Neural progenitor cell (in vitro differentiated cells): ENCODE data around the gene NEK8. TPM values are rescaled to one million over a fixed set of nuclear protein-coding genes. Genes with fewer than 3 reads are reported as not detected.
"Not testable (repeated sequence)": the region's sequence is repeated elsewhere in the genome, so short reads cannot be mapped to it uniquely, and the experiment has no call there.

Experiments
- DNase-seq: peaks from one replicate; pipeline ENCODE4 v3.0.0-alpha.2; 2016; ENCODE audit warnings: low spot score
- H2AFZ ChIP-seq: fragments of 200-600 bp; sonication (generic); replicated peaks from 2 replicates; pipeline ENCODE4 v1.6.1; 2016; ENCODE audit warnings: antibody characterized with exemption
- H3F3A ChIP-seq: fragments of 200-600 bp; sonication (generic); 2 replicates; pipeline ENCODE4 v1.6.1; 2016; ENCODE audit warnings: antibody characterized with exemption, low read depth
- H3K27ac ChIP-seq: fragments of 200-600 bp; sonication (generic); 2 replicates; pipeline ENCODE4 v1.5.1; 2016; ENCODE audit warnings: mild to moderate bottlenecking
- H3K27me3 ChIP-seq: fragments of 200-600 bp; sonication (generic); 2 replicates; pipeline ENCODE4 v1.6.1; 2016; ENCODE audit warnings: mild to moderate bottlenecking, moderate library complexity
- H3K36me3 ChIP-seq: fragments of 200-600 bp; sonication (generic); 2 replicates; pipeline ENCODE4 v1.5.1; 2016
- H3K4me1 ChIP-seq: fragments of 200-600 bp; sonication (generic); 2 replicates; pipeline ENCODE4 v1.6.1; 2016; ENCODE audit warnings: mixed run types
- H3K4me2 ChIP-seq: fragments of 200-600 bp; sonication (generic); 2 replicates; pipeline ENCODE4 v1.6.1; 2016
- H3K4me3 ChIP-seq: fragments of 200-600 bp; sonication (generic); 2 replicates; pipeline ENCODE4 v1.5.1; 2016
- H3K79me2 ChIP-seq: fragments of 200-600 bp; sonication (generic); 2 replicates; pipeline ENCODE4 v1.6.1; 2016; ENCODE audit warnings: low read depth
- H3K9ac ChIP-seq: fragments of 200-600 bp; sonication (generic); 2 replicates; pipeline ENCODE4 v1.6.1; 2016
- H3K9me3 ChIP-seq: fragments of 200-600 bp; sonication (generic); 2 replicates; pipeline ENCODE4 v1.5.1; 2016; ENCODE audit warnings: low read depth
- H4K20me1 ChIP-seq: fragments of 200-600 bp; sonication (generic); 2 replicates; pipeline ENCODE4 v1.6.1; 2016; ENCODE audit warnings: low read depth
- H3K27ac Mint-ChIP-seq: 3 replicates; pipeline ENCODE4 v1.8.0; 2021; ENCODE audit warnings: mixed read lengths
- H3K27me3 Mint-ChIP-seq: 2 replicates; pipeline ENCODE4 v1.8.0; 2022; ENCODE audit warnings: low read depth, mild to moderate bottlenecking, inconsistent platforms, moderate library complexity, mixed read lengths; ENCODE audit not compliant: insufficient read depth
- H3K36me3 Mint-ChIP-seq: 3 replicates; pipeline ENCODE4 v1.8.0; 2021; ENCODE audit warnings: mixed read lengths
- H3K4me1 Mint-ChIP-seq: 3 replicates; pipeline ENCODE4 v1.8.0; 2021; ENCODE audit warnings: mixed read lengths
- H3K4me3 Mint-ChIP-seq: 3 replicates; pipeline ENCODE4 v1.8.0; 2021; ENCODE audit warnings: mild to moderate bottlenecking, moderate library complexity, mixed read lengths
- H3K9me3 Mint-ChIP-seq: 3 replicates; pipeline ENCODE4 v1.8.0; 2020; ENCODE audit warnings: mixed read lengths
- CTCF ChIP-seq: fragments of 200-600 bp; sonication (generic); IDR thresholded peaks from 2 replicates; pipeline ENCODE4 v1.5.1; 2017; ENCODE audit warnings: antibody characterized with exemption, mild to moderate bottlenecking
- EZH2 ChIP-seq: fragments of 200-600 bp; sonication (generic); IDR thresholded peaks from 2 replicates; pipeline ENCODE4 v1.6.1; 2017; ENCODE audit warnings: antibody characterized with exemption, mild to moderate bottlenecking, moderate library complexity
- EZH2phosphoT487 ChIP-seq: fragments of 200-600 bp; sonication (generic); IDR thresholded peaks from 2 replicates; pipeline ENCODE4 v1.6.1; 2017; ENCODE audit warnings: antibody characterized with exemption
- total RNA-seq: library from RNA; depleted of rRNA; stranded (reverse); fragments of >200 nt; gene quantifications from 2 replicates; pipeline ENCODE4 v1.2.3, GENCODE V29; 2015; ENCODE audit warnings: low replicate concordance

NEK8 gene
- total RNA-seq, 1 donor from 2014 or later: 3.7 TPM

GRCh38 chr17:28773736-28774135 lies 45.1 kb downstream of the NEK8 start:
- Histone ChIP-seq H3K4me1 (no peaks in the 10 kb centered on the region), H3F3A (peaks cover 4% of the 10 kb centered on the region), H3K27ac (no peak overlapping the region), H3K79me2 (peaks cover 86% of the 10 kb centered on the region), H3K4me2 (no peak overlapping the region), H3K4me3 (no peak overlapping the region), H3K36me3 (no peaks in the 10 kb centered on the region), H4K20me1 (peaks cover 45% of the 10 kb centered on the region), H3K27me3 (no peaks in the 10 kb centered on the region), H3K9ac (no peak overlapping the region), H2AFZ (no peak overlapping the region), H3K9me3 (no peaks in the 10 kb centered on the region)
- no peak overlapping the region for H3K4me3 Mint-ChIP-seq
- no peaks in the 10 kb centered on the region for H3K9me3 Mint-ChIP-seq
- TF ChIP-seq EZH2: no peak
- TF ChIP-seq EZH2phosphoT487: no peak
- no peak for TF ChIP-seq CTCF
- peaks cover 14% of the 10 kb centered on the region for H3K36me3 Mint-ChIP-seq
- no peak for DNase-seq
- H3K27ac Mint-ChIP-seq: peak overlapping the region; percentile 87
- H3K27me3 Mint-ChIP-seq: peaks cover 3% of the 10 kb centered on the region
- H3K4me1 Mint-ChIP-seq: no peaks in the 10 kb centered on the region

- H3K36me3 Mint-ChIP-seq: peaks cover 18% of the 10 kb centered on the region
- no peak overlapping the region for H3K27ac Mint-ChIP-seq
- H4K20me1 ChIP-seq: peaks cover 48% of the 10 kb centered on the region
Observed at GRCh38 chr17:28774206-28774605, 45.6 kb downstream of the NEK8 start.

GRCh38 chr17:28777178-28777577 lies 48.6 kb downstream of the NEK8 start:
- no peaks in the 10 kb centered on the region for H3K27me3 ChIP-seq
- Mint-ChIP-seq H3K4me3 (no peak overlapping the region), H3K36me3 (peaks cover 26% of the 10 kb centered on the region), H3K27ac (no peak overlapping the region), H3K27me3 (no peaks in the 10 kb centered on the region), H3K4me1 (no peaks in the 10 kb centered on the region), H3K9me3 (peaks cover 3% of the 10 kb centered on the region)
- H3K4me1 ChIP-seq: no peaks in the 10 kb centered on the region
- no peak overlapping the region for H3K4me2 ChIP-seq
- DNase-seq: no peak
- H3K79me2 ChIP-seq: peaks cover 90% of the 10 kb centered on the region
- H4K20me1 ChIP-seq: peaks cover 54% of the 10 kb centered on the region
- no peak overlapping the region for H3K27ac ChIP-seq
- no peaks in the 10 kb centered on the region for H3K9me3 ChIP-seq
- no peak overlapping the region for H2AFZ ChIP-seq
- no peak overlapping the region for H3K9ac ChIP-seq
- H3K4me3 ChIP-seq: no peak overlapping the region
- TF ChIP-seq EZH2phosphoT487 (no peak), EZH2 (no peak), CTCF (no peak)
- no peaks in the 10 kb centered on the region for H3K36me3 ChIP-seq
- peaks cover 4% of the 10 kb centered on the region for H3F3A ChIP-seq

More at GRCh38 chr17:28774206-28774605, 45.6 kb downstream of the NEK8 start:
- H3K4me1 Mint-ChIP-seq: no peaks in the 10 kb centered on the region
- peaks cover 4% of the 10 kb centered on the region for H3F3A ChIP-seq
- no peak overlapping the region for H2AFZ ChIP-seq
- no peak overlapping the region for H3K4me2 ChIP-seq
- no peak overlapping the region for H3K9ac ChIP-seq
- H3K27ac ChIP-seq: peak overlapping the region; percentile 25
- H3K4me3 Mint-ChIP-seq: no peak overlapping the region
- peaks cover 2% of the 10 kb centered on the region for H3K9me3 Mint-ChIP-seq
- no peaks in the 10 kb centered on the region for H3K9me3 ChIP-seq
- no peaks in the 10 kb centered on the region for H3K4me1 ChIP-seq
- H3K4me3 ChIP-seq: no peak overlapping the region
- H3K27me3 Mint-ChIP-seq: peaks cover 3% of the 10 kb centered on the region
- TF ChIP-seq CTCF (no peak), EZH2phosphoT487 (no peak), EZH2 (no peak)
- no peaks in the 10 kb centered on the region for H3K27me3 ChIP-seq
- no peak for DNase-seq
- no peaks in the 10 kb centered on the region for H3K36me3 ChIP-seq
- H3K79me2 ChIP-seq: peaks cover 91% of the 10 kb centered on the region

GRCh38 chr17:28779601-28780000 lies 51.0 kb downstream of the NEK8 start:
- H3K4me2 ChIP-seq, H3K27me3 Mint-ChIP-seq, H3K4me1 Mint-ChIP-seq, H3K27ac Mint-ChIP-seq, H2AFZ ChIP-seq, H3K4me3 ChIP-seq, H3F3A ChIP-seq, H3K9ac ChIP-seq, H3K9me3 ChIP-seq, H3K27me3 ChIP-seq, H3K36me3 ChIP-seq, H3K4me1 ChIP-seq, H3K27ac ChIP-seq, H3K9me3 Mint-ChIP-seq, H3K4me3 Mint-ChIP-seq, DNase-seq: not testable (repeated sequence)
- Histone ChIP-seq H4K20me1 (peaks cover 51% of the 10 kb centered on the region), H3K79me2 (peaks cover 88% of the 10 kb centered on the region)
- peaks cover 17% of the 10 kb centered on the region for H3K36me3 Mint-ChIP-seq
